Adrenal gland (tissue), 5 donors: ENCODE results near the gene PAWR.

ENCODE experiments used
- POLR2A ChIP-seq, 2 donors: fragments of 450-650 bp; IDR thresholded peaks; one replicate each; pipeline ENCODE4 v1.6.1; 2017; ENCODE audit warnings: antibody characterized with exemption in 2 of 2, mild to moderate bottlenecking in 2 of 2, moderate library complexity in 1 of 2
- TF ChIP-seq, protein P1 (sequence below), 6 experiments: fragments of 450-650 bp in 4 of 6; fragments of 200-600 bp in 2 of 6; sonication (generic) in 1 of 6; IDR thresholded peaks; 1 replicate in 5 of 6; 2 replicates in 1 of 6; pipeline versions ENCODE4 v1.5.1 to v1.8.0; 2016 to 2021; ENCODE audit warnings: antibody characterized with exemption in 6 of 6, mild to moderate bottlenecking in 2 of 6, moderate library complexity in 1 of 6
- donor health status: DM: no; HTN: no; CAD: no.

- TF ChIP-seq, protein P1, sequence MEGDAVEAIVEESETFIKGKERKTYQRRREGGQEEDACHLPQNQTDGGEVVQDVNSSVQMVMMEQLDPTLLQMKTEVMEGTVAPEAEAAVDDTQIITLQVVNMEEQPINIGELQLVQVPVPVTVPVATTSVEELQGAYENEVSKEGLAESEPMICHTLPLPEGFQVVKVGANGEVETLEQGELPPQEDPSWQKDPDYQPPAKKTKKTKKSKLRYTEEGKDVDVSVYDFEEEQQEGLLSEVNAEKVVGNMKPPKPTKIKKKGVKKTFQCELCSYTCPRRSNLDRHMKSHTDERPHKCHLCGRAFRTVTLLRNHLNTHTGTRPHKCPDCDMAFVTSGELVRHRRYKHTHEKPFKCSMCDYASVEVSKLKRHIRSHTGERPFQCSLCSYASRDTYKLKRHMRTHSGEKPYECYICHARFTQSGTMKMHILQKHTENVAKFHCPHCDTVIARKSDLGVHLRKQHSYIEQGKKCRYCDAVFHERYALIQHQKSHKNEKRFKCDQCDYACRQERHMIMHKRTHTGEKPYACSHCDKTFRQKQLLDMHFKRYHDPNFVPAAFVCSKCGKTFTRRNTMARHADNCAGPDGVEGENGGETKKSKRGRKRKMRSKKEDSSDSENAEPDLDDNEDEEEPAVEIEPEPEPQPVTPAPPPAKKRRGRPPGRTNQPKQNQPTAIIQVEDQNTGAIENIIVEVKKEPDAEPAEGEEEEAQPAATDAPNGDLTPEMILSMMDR (IDR thresholded peaks at IDR 0.05): no peak
- TF ChIP-seq POLR2A (IDR thresholded peaks at IDR 0.05): no peak
Observed at GRCh38 chr12:79617696-79618095, 73.1 kb downstream of the PAWR start.
